Measurements from ENCODE around the gene FRRS1L.

DNA sequence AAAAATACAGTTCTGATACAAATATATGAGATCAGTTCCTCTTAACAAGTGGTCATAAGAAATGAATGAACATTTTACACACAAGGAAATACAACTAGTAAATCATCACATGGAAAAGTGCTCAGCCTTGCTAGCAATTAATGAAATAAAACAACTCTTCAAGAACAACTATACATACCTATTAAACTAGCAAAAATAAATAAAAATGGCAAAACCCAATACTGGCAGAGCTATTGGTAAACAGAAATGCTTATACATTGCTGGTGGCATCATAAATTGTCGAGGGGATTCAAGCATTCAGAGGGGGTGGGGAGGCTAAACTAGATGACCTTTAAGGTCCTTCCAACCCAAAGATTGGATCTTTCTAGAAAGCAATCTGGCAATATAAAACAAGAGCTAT lies 5.9 kb upstream of the FRRS1L start:
- TF ChIP-seq EZH2 (conservative IDR thresholded peaks at IDR 0.05; ENCODE audit: low read depth, low read length) = no peak
- TF ChIP-seq ZNF562 (CRISPR knock-in tag; IDR thresholded peaks at IDR 0.05; ENCODE audit: borderline replicate concordance) = no peak
- TF ChIP-seq, protein P1, sequence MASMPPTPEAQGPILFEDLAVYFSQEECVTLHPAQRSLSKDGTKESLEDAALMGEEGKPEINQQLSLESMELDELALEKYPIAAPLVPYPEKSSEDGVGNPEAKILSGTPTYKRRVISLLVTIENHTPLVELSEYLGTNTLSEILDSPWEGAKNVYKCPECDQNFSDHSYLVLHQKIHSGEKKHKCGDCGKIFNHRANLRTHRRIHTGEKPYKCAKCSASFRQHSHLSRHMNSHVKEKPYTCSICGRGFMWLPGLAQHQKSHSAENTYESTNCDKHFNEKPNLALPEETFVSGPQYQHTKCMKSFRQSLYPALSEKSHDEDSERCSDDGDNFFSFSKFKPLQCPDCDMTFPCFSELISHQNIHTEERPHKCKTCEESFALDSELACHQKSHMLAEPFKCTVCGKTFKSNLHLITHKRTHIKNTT (CRISPR knock-in tag; IDR thresholded peaks at IDR 0.05) = no peak
- TF ChIP-seq, protein P2, sequence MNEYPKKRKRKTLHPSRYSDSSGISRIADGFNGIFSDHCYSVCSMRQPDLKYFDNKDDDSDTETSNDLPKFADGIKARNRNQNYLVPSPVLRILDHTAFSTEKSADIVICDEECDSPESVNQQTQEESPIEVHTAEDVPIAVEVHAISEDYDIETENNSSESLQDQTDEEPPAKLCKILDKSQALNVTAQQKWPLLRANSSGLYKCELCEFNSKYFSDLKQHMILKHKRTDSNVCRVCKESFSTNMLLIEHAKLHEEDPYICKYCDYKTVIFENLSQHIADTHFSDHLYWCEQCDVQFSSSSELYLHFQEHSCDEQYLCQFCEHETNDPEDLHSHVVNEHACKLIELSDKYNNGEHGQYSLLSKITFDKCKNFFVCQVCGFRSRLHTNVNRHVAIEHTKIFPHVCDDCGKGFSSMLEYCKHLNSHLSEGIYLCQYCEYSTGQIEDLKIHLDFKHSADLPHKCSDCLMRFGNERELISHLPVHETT (CRISPR knock-in tag; conservative IDR thresholded peaks at IDR 0.05) = no peak

All from HepG2 (cell line).